Measurements from ENCODE around the gene ENPP1.

The ENPP1 gene

GRCh38 chr6:131787079-131787478 lies 20.7 kb upstream of the ENPP1 start:
- DNase-seq (ENCODE audit: low spot score): no peak

- DNase-seq (ENCODE audit: low spot score): no peak
These were observed 19.8 kb upstream of the ENPP1 start for GRCh38 chr6:131787766-131788712.

GRCh38 chr6:131789219-131789618 lies 18.6 kb upstream of the ENPP1 start:
- no peak for DNase-seq (ENCODE audit: low spot score)

GRCh38 chr6:131791476-131791875 lies 16.3 kb upstream of the ENPP1 start:
- DNase-seq (ENCODE audit: low spot score): no peak

- no peak for DNase-seq (ENCODE audit: low spot score)
These were observed 15.7 kb upstream of the ENPP1 start for GRCh38 chr6:131792091-131792496.

- DNase-seq (ENCODE audit: low spot score): no peak
These were observed 12.5 kb upstream of the ENPP1 start for GRCh38 chr6:131795366-131795765.

GRCh38 chr6:131802347-131802746 lies 5.5 kb upstream of the ENPP1 start:
- no peak for DNase-seq (ENCODE audit: low spot score)

- DNase-seq (ENCODE audit: low spot score): no peak
These were observed 4.6 kb upstream of the ENPP1 start for GRCh38 chr6:131803007-131803769.

- DNase-seq (ENCODE audit: low spot score): no peak
These were observed 3.7 kb upstream of the ENPP1 start for GRCh38 chr6:131804131-131804530.

GRCh38 chr6:131807321-131807643 lies 538 bp upstream of the ENPP1 start:
- DNase-seq (ENCODE audit: low spot score): no peak

- DNase-seq (ENCODE audit: low spot score): no peak
These were observed 845 bp downstream of the ENPP1 start for GRCh38 chr6:131808460-131809269.

GRCh38 chr6:131811500-131811899 lies 3.7 kb downstream of the ENPP1 start:
- DNase-seq (ENCODE audit: low spot score): no peak

GRCh38 chr6:131813991-131814390 lies 6.2 kb downstream of the ENPP1 start:
- DNase-seq (ENCODE audit: low spot score): no peak

- DNase-seq (ENCODE audit: low spot score): no peak
These were observed 9.0 kb downstream of the ENPP1 start for GRCh38 chr6:131816869-131817268.

GRCh38 chr6:131819572-131820124 lies 11.8 kb downstream of the ENPP1 start:
- DNase-seq (ENCODE audit: low spot score): peak; percentile 4

GRCh38 chr6:131821010-131821807 lies 13.4 kb downstream of the ENPP1 start:
- no peak for DNase-seq (ENCODE audit: low spot score)

GRCh38 chr6:131822119-131822518 lies 14.3 kb downstream of the ENPP1 start:
- DNase-seq (ENCODE audit: low spot score): no peak

GRCh38 chr6:131823276-131823902 lies 15.6 kb downstream of the ENPP1 start:
- DNase-seq (ENCODE audit: low spot score): no peak

- no peak for DNase-seq (ENCODE audit: low spot score)
These were observed 18.1 kb downstream of the ENPP1 start for GRCh38 chr6:131825946-131826345.

- DNase-seq (ENCODE audit: low spot score): no peak
These were observed 20.3 kb downstream of the ENPP1 start for GRCh38 chr6:131828080-131828479.

GRCh38 chr6:131828951-131829350 lies 21.1 kb downstream of the ENPP1 start:
- DNase-seq (ENCODE audit: low spot score): no peak
